Measurements from ENCODE around the gene ADAMTSL5. TPM values are rescaled to one million over a fixed set of nuclear protein-coding genes. Genes with fewer than 3 reads are reported as not detected.
"Not testable (repeated sequence)": the region's sequence is repeated elsewhere in the genome, so short reads cannot be mapped to it uniquely, and the experiment has no call there.

The ADAMTSL5 gene
- total RNA-seq, 1 donor from 2014 or later, result 22.5 TPM

DNA sequence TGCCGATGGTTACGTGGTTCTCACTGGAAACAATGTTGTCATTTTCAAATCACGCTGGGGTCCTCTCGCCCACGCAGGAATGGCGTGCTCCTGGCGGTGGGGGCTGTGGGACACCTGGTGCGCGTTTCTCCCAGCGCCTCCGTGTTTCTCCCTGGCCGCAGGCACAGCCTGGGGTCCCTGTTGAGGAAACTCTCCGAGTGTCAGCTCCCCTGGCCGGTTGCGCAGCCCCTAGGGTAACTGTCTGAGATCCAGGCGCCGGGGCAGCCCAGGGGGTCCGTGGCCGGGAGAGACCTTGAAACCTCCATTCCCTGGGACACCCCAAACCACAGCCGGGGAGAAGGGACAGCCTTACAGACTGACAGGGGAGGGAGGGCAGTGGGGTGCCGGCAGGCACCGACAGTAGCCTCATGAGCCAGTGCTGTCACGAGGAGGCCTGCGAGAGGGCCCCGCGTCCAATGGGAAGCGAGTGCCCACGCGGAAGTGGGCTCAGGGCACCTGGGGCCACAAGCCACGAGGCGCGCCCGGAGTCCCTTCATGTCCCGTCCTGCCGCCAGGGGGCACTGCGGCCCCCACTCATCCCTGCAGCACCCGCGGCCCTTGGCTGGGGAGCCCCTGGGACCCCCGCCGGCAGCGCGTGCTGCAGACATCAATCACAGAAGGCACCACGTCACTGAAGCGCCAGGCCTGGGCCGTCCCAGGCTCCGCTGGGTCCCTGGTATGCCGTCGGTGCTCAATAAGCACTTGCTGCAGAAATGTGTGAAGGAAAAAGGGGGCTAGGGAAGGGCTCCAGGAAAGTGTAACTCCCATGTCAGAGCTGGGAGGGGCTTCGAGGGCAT lies 9.5 kb downstream of the ADAMTSL5 start:
- peak; percentile 7 for ATAC-seq (ENCODE audit: poor library complexity)
- intact Hi-C loops (cut with DNase I), result no loop called here
- DNase-seq, result peak; percentile 72

DNA sequence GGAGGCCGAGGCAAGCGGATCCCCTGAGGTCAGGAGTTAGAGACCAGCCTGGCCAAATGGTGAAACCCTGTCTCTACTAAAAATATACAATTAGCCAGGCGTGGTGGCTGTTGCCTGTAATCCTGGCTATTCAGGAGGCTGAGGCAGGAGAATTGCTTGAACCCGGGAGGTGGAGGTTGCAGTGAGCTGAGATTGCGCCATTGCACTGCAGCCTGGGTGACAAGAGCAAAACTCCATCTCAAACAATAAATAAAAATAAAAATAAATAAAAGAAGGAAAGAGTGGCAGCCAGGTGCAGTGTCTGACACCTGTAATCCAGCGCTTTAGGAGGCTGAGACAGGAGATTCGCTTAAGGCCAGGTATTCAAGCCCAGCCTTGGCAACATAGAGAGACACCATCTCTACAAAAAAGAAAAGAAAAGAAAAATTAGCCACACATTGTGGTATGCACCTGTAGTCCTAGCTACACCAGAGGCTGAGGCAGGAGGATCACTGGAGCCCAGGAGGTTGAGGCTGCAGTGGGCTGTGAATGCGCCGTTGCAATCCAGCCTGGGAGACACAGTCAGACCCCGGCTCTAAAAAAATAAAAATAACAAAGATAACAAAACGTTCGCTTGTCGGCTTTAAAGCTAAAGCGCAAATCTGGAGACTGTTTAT lies 10.3 kb downstream of the ADAMTSL5 start:
- DNase-seq (no peak), ATAC-seq (ENCODE audit: poor library complexity) (no peak)
- intact Hi-C loops (cut with DNase I), result no loop called here

DNA sequence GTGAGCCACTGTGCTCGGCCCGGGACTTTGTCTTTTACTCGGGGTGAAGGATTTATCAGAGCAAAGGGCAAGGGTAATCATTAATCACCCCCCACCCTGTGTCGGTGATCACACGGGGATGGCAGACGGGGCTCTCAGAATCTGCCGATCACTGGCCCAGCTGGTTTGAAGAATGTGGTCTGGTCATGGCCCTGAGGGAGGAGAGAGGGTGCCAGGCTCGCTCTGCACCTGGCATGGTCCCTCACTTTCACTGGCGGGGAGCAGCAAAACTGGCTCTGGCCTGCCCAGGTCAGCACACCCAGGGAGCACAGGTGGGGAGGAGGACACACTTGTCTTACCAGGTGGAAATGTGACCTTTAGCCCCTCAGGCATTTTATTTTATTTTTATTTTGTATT lies 11.6 kb downstream of the ADAMTSL5 start:
- intact Hi-C loops (cut with DNase I), result no loop called here
- ATAC-seq (ENCODE audit: poor library complexity) (no peak), DNase-seq (no peak)

DNA sequence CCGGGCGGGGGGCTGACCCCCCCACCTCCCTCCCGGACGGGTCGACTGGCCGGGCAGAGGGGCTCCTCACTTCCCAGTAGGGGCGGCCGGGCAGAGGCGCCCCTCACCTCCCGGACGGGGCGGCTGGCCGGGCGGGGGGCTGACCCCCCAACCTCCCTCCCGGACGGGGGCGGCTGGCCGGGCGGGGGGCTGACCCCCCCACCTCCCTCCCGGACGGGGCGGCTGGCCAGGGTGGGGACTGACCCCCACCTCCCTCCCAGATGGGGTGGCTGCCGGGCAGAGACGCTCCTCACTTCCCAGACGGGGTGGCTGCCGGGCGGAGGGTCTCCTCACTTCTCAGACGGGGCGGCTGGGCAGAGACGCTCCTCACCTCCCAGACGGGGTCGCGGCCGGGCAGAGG lies 13.6 kb downstream of the ADAMTSL5 start:
- intact Hi-C loops (cut with DNase I); ATAC-seq (ENCODE audit: poor library complexity); DNase-seq: not testable (repeated sequence)

DNA sequence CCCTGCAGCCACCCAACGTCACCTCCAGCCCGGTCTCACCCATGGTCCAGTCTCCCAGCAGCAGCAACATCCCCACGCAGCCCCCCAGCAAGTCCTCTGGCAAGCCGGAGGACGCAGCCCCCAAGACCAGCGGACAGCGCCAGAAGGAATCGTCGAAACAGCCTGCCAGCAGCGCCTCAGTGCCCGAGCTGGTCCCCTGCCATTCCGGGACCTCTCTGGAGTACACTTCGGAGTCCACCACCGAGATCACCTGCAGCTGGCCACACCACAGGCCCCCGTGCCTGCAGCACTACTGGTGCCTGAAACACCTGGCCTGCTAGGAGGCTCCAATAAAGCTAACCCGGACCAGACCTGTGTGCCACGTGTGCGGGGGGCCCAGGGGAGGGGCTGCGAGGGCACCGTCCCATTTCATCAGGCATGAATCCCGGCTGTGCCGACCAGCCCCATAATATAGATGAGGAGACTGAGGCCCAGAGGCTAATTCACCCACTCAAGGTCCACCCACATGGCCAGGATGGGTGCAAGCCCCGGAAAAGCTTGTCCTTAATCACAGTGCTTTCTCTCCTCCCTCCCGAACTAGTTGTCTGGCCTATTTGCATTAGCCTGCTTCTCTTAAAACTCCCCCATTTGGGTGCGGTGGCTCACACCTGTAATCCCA lies 15.1 kb downstream of the ADAMTSL5 start:
- ATAC-seq (ENCODE audit: poor library complexity), result no peak
- no peak for DNase-seq
- intact Hi-C loops (cut with DNase I), result no loop called here

DNA sequence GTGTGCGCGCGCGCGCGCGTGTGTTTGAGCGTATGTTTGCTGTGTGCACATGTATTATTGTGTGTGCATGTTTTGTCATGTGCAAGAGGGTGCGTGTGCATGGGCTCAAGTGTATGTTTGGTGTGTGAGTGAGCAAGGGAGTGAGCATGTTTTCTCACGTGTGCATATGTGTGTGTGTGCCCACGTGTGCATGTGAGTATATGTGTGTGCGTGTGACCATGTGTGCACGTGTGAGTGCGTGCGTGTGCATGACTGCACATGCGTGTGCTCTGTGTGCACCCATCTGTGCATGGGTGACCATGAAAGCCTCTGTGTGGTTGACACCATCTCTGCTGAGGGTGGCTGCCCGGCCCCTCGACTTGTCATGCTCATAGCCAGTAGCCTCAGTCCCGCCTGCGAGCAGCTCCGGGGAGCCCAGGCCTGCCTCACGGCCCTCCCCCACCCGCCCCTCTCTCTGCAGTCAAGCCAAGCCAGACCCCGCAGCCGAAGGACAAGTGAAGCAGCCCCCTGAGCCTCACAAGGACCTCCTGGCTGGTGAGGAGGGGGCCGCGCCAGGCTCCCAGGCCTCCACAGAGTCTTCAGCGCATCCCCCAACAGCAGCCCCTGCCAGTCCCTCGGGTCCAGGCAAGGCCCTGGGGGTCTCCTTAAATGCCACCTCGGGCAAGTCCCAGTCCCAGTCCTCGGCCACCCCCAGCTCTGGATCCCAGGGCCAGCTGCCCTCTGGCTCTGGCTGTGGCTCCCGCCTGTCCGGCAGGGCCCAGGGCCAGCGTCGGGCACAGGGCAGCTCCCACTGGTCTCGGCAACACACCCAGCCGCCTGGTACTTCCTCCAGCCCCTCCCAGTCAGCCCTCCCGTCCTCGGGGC lies 15.9 kb downstream of the ADAMTSL5 start:
- no peak for ATAC-seq (ENCODE audit: poor library complexity)
- no peak for DNase-seq

DNA sequence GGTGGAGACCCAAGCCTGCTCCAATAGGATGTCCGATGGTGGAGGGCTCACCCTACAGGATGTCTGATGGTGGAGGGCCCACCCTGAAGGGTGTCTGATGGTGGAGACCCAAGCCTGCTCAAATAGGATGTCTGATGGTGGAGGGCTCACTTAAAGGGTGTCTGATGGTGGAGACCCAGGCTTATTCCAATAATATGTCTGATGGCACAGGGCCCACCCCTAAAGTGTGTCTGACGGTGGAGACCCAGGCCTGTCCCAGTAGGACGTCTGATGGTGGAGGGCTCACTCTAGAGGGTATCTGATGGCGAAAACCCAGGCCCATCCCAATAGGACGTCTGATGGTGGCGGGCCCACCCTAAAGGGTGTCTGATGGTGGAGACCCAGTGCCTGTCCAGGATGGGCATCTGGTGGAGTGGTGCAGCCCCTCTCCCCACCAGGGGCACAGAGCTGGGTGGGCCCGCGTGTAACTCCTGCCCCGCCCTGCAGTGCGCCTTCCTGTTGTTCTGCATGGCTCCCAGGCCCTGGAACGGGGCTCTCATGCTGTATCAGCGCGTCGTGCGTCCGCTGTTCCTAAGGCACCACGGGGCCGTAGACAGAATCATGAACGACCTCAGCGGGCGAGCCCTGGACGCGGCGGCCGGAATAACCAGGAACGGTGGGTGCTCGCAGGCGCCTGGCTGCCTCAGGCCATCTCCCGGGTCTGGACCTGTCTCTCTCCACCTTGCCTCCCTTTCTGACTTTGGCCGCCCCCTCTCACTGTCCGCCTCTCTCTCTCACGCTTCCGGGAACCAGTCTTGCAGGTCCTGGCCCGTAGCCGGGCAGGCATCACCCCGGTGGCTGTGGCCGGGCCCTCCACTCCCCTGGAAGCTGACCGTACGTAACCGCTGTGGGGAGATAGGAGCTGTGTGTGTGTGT lies 16.8 kb downstream of the ADAMTSL5 start:
- ATAC-seq (ENCODE audit: poor library complexity), result no peak
- intact Hi-C loops (cut with DNase I), result no loop called here
- no peak for DNase-seq

More for the DNA sequence above, 15.9 kb downstream of the ADAMTSL5 start:
- intact Hi-C loops (cut with DNase I), result no loop called here

DNA sequence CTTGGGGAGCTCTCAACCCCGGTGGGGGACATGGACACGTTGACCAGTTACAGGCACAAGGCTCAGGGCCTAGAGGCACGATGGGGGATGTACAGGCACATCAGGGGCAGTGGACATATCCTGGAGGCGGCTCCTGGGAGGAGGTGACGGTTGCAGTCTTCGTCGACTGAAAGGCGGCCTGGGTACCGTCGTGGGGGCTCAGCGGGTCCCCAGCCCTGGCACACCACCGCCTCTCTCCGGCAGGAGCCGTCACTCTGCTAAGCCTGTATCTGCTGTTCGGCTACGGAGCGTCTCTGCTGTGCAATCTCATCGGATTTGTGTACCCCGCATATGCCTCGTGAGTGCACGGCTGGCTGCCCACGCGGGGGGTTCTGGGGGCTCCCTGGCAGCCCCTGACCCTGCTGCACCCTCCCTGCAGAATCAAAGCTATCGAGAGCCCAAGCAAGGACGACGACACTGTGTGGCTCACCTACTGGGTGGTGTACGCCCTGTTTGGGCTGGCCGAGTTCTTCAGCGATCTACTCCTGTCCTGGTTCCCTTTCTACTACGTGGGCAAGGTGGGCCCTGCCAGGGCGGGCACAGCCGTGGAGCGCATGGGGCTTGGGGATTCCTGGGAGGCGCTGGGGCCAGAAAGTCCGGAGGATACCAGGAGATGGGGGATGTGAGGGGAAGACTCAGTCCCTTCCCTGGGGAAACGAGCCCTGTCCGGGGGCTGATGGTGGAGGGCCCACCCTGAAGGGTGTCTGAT lies 17.6 kb downstream of the ADAMTSL5 start:
- ATAC-seq (ENCODE audit: poor library complexity), result no peak
- intact Hi-C loops (cut with DNase I), result no loop called here
- DNase-seq, result no peak

DNA sequence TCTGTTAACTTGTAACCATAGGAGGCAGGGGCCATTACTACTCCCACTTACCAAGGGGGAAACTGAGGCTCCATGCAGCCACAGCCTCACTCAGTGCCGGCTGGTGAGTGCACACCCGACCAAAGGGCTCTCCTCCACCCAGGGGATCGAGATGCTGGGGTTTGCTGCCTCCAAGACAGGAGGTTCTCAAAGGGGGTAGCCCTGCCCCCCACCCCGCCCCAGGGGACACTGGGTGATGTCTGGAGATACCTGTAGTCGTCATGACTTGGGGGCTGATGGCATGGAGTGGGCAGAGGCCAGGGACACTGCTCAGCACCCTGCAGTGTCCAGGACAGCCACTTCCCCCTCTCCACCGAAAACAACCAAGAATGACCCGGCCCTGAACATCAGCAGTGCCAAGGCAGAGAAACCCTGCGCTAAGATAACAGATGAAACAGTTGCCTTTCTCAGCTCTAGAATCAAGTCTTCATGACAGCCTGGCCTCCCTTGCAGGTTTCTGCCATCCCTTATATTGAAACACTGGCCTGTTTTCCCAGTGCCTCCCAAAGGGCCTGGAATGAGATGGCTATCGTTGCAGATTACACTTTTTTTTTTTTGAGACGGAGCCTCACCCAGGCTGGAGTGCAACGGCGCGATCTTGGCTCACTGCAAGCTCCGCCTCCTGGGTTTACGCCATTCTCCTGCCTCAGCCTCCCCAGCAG lies 18.6 kb downstream of the ADAMTSL5 start:
- intact Hi-C loops (cut with DNase I), result no loop called here
- DNase-seq, result no peak
- ATAC-seq (ENCODE audit: poor library complexity), result no peak

DNA sequence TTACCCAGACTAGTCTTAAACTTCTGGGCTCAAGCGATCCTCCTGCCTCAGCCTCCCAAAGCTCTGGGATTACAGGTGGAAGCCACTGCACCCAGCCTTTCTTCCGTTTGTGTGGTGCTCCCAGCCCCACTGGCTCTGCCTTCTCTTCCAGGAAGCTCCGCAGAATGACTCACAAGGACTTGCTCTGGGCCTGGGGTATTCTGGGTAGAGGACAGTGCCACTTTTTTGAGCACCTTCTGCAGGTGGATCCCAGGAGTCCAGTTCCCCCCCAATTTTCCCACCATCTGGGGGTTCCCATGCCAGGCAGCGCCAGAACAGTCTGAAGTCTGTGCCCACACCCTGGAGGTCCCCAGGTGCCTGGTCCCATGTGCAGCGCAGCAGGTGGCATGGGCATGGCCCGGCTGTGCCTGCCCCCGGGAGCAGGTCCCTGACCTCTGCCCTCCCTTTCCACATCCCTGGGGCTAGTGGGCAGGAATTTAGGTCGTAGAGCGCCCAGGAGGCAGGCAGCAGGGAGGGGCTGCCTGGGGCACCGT lies 20.3 kb downstream of the ADAMTSL5 start:
- DNase-seq, result no peak
- intact Hi-C loops (cut with DNase I), result no loop called here
- no peak for ATAC-seq (ENCODE audit: poor library complexity)

DNA sequence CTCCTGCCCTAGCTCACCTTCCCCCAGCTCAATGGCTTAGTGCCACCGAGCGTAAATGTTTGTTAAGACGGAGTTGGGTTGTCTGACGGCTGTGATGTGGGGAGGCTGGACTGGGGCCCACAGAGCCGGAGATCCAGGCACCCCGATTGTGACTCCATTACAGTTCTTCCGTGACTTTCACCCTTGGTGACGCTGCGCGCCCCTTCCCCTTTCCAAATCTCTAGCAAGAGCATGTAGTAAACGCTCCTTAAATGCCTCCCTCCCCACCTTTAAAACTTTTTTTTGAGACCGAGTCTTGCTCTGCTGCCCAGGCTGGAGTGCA lies 21.0 kb downstream of the ADAMTSL5 start:
- intact Hi-C loops (cut with DNase I), result no loop called here
- ATAC-seq (ENCODE audit: poor library complexity) (no peak), DNase-seq (no peak)

DNA sequence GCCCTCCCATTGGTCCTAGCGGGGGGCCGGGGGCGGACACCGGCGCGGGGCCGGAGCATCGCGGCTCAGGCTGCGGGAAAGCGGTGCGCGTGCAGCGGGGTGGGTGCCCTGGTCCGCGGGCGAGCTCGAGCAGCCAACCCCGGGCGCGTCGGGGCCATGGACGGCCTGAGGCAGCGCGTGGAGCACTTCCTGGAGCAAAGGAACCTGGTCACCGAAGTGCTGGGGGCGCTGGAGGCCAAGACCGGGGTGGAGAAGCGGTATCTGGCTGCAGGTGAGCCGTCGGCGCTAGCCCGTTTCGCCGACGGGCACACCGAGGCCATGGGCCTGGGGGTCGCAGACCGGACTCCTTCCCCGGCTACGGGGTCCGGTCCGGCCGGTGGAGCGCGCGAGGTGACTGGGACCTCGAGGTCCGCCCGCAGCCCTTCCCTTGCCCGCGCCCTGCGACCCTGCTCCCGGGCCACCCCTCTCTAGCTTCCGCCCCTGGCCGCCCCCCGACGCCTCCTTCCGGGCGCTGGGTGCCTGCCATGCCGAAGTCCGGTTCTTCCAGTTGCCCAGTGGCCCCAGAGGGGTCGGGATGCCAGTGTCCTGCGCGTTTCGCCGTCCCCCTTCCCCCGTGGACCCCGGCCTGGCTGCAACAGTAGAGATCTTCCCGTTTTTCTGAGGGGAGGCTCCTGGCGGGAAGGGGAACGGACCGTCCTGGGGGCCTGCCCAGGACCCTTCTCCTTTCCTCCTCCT lies 21.5 kb downstream of the ADAMTSL5 start, which contains the start of gene REEP6:
REEP6 (plus strand) TSS at position 68 of the 735 bp plus-strand sequence; CDS start at position 157, 89 bp downstream.
- intact Hi-C loops (cut with DNase I), result no loop called here
- DNase-seq, result no peak
- no peak for ATAC-seq (ENCODE audit: poor library complexity)

DNA sequence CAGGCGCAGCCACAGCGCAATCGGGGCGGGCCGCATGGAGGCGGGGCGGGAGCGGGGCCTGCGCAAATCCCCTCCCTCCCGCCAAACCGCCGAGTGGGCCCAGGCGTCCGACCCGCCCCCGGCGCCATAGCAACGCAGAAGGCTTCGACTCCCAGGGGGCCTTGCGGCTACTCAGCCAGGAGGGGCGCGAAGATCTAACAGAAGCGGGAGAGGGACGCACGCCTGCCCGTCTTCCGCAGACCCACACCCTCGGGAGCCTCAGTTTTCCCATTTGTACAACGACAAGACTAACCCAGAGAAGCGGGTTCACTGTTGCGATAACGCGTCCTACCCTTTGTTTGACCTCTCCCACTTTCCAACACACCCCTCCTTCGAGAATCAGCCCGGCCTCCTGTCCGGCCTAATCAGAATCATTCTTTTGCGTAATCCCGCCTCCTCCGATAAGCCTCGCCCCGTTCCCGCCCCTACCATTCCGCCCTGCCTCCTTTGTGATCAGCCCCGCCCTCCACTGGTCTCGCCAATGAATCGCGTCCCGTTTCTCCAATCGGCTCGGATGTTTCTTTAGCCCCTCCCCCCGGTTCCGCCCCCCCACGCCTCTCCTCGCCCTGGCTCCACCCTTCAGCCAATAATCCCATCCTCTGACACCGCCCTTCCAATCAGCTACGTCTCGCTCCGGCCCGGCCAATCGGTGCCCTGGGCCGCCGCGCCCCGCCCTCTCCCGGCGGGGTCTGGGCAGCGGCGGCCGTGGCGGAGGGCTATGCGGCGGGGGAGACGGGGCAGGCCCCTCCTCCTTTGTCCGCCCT lies 22.3 kb downstream of the ADAMTSL5 start, which contains the start of gene PCSK4:
PCSK4 (minus strand) TSS at position 40 of the 803 bp plus-strand sequence; CDS start at position 36, 4 bp downstream.
- intact Hi-C loops (cut with DNase I), result no loop called here
- DNase-seq, result peak; percentile 99
- ATAC-seq (ENCODE audit: poor library complexity), result peak; percentile 94

DNA sequence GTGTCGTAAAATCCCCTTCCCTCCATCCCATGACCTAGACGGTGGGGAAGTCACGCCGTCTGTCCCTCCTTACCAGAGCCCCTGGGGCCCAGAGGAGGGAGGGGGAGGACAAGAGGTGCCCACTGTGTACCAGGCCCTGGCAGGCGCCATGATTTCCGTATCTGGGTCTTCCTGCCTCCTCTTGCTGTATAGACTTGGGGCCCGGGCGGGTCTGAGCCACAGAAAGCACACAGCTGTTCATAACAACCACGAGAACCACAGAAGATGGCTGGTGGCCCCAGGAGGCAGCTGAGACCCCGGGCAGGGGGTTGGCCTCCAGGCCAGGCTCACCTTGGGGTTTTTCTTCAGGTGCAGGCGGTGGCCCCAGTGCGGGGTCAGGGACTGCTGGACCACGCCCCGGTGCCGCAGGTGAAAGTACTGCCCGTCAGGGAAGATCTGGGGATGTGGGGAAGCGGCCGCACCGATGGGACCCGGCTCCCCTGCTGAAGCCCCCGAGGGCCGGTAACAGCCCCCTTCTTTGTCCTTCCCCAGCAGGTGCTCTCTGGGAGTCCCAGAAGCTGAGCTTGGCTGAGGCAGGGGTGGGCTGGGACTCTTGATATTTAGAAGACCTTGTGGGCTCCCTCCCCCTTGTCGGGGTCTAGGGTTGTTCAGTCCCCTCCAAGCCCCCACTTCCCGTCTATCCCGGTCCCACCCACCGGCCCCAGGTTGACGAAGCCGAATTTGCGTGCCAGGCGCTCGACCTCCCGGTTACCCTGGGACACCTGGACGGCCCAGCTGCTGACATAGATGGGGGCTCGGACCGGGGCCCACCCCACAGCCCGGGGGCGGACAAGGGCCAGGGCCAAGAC lies 23.1 kb downstream of the ADAMTSL5 start:
- ATAC-seq (ENCODE audit: poor library complexity) (no peak), DNase-seq (no peak)
- intact Hi-C loops (cut with DNase I), result no loop called here

All from Right ventricle myocardium superior (tissue), 1 donor.